Stimulated activated CD8-positive, alpha-beta memory T cell treated with anti-CD3 and anti-CD28 coated beads, Interleukin-4, amount 100 ng/mL, for 1 hour (primary cell): ENCODE results near the gene LHFPL3.
"Not testable (repeated sequence)": the region's sequence is repeated elsewhere in the genome, so short reads cannot be mapped to it uniquely, and the experiment has no call there.

Source experiments
- DNase-seq, 2 donors: peaks; one replicate each; pipeline ENCODE4 v3.0.0-alpha.2; 2020; ENCODE audit warnings: low read depth in 2 of 2, low spot score in 1 of 2

Gene LHFPL3

GRCh38 chr7:104328296-104328969 lies at the start of gene LHFPL3:
LHFPL3 (plus strand) TSS chr7:104328603.
- DNase-seq = no peak

DNA sequence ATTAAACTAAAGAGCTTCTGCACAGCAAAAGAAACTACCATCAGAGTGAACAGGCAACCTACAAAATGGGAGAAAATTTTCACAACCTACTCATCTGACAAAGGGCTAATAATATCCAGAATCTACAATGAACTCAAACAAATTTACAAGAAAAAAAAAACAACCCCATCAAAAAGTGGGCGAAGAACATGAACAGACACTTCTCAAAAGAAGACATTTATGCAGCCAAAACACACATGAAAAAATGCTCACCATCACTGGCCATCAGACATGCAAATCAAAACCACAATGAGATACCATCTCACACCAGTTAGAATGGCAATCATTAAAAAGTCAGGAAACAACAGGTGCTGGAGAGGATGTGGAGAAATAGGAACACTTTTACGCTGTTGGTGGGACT lies 46.7 kb upstream of the LHFPL3 start:
- not testable (repeated sequence) for DNase-seq

- DNase-seq = no peak
These were observed 41.6 kb upstream of the LHFPL3 start for GRCh38 chr7:104286839-104287238.

- no peak for DNase-seq
These were observed 40.3 kb upstream of the LHFPL3 start for GRCh38 chr7:104288137-104288536.

DNA sequence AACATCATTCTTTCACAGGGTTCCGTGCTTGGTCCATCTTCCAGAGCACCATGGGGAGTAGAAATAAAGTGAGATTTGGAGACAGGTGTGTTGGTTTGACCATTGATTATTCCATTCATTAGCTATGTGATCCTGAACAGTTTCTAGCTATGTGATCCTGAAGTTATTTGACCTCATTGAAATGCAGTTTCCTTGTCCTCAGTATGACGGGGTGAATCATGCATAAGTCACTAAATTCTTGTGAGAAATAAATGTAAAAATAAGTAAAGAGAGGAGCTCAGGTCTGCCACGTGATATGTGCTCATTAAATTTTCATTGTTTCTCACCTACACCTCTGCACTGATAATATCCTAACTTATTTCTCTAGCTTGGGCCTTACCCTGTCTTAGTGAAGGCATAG lies 34.1 kb upstream of the LHFPL3 start:
- no peak for DNase-seq

DNA sequence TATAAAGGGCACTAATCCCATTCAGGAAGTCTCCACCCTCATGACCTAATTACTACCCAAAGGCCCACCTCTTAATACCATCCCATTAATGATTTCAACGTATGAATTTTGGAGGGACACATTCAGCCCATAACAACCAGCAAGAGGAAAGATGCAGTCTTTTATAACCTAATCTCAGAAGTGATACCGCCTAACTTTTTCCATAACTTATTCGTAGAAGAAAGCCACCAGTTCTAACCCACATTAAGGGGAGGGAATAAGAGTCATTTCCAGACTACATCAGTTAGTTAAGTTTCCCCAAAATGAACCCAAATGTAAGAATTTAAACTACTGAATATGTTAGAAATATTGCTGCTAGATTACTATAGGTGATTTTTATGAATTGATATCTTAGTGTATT lies 32.1 kb upstream of the LHFPL3 start:
- no peak for DNase-seq

DNA sequence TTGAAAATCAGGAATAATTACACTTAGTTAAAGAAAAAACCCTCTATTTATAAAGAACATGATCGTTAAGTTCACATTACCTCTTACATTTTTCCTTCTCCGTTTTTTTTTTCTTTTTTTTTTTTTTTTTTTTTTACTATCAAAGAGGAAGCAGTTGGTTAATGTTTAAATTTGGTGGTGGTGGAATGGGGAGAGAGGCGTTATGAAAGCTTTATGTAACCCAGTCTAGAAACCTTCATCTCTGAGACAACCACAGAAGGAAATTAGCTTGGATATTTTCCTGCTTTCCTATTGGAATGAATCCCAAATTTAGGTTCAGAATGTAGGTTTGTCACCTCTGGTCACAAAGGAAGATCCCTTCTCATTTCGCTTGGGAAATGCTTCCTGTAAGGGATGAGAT lies 31.5 kb upstream of the LHFPL3 start:
- no peak for DNase-seq

DNA sequence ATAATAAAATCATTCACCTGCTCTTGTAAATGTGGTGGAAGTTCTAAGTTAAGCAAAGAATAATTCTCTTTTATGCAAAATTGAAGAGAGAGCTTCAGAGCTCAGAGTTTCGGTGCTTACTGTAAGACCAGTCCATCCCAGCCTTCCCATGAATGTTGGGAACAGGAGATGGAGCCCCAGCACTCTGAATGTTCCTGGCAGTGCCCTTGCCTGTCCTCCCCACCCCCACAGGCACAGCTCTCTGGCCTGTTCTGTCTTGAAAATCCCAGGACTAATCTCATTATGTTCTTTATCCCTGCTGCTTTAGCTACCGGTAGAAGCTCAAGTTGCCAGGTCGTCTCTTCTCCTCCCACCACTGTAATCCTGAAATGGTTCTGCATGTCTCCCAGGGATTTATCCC lies 29.1 kb upstream of the LHFPL3 start:
- no peak for DNase-seq

DNA sequence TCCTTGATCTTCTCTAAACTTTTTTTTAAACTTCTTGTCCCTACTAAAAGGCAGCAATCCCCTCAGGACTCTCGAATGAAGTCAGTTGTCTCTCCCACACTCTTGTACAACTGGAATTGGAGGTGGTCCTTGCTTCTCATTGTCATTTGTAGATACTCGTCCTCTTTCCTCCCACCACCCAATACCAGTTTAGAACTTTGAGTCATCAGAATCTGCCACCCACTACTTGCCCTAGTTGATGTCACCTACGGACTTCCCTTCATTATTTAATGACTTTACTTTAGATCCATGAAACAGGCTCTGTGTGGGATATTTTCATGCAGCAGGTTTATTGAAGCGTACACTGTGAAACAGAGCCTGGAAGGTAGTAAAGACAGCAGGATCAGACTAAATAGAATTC lies 28.6 kb upstream of the LHFPL3 start:
- DNase-seq = no peak

DNA sequence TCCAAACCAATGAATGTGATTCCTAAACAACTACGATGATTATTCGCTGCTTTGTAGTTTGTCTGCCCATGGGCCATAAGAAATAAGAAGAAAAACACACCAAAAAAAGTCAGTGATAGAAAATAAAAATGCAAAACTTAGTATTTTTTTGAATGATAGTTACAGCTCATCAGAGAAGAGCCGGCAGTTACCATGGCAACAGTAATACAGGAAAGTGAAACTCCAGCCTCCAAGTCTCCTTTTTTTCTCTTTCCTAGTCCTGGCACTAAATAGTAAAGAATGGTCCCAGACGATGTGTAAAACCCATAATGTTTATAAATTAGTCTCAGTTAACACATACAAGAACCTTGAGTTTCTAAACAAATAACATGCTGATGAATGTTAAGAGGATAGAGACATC lies 21.6 kb upstream of the LHFPL3 start:
- DNase-seq = no peak

GRCh38 chr7:104317948-104318629 lies 10.3 kb upstream of the LHFPL3 start:
- no peak for DNase-seq

DNA sequence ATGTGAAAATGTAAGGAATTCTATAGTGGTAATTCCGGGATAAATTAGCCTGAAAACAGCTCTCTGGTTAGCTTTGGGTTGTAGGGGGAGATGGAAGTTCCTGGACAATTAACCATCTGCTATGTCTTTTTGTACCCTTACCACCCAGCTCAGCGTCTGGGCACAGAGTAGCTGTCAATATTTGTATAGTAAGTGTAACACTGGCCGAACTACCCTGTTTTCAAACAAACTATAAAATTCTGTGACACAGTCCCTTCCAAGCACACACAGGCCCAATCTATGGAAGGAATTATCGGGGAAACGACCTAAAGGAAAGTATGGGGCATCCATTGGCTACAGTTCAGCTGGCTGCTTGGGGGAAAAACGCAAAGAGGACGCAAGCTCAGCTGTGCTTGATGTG lies 869 bp upstream of the LHFPL3 start:
- DNase-seq = no peak

GRCh38 chr7:104327938-104328295 lies 486 bp upstream of the LHFPL3 start:
- no peak for DNase-seq

DNA sequence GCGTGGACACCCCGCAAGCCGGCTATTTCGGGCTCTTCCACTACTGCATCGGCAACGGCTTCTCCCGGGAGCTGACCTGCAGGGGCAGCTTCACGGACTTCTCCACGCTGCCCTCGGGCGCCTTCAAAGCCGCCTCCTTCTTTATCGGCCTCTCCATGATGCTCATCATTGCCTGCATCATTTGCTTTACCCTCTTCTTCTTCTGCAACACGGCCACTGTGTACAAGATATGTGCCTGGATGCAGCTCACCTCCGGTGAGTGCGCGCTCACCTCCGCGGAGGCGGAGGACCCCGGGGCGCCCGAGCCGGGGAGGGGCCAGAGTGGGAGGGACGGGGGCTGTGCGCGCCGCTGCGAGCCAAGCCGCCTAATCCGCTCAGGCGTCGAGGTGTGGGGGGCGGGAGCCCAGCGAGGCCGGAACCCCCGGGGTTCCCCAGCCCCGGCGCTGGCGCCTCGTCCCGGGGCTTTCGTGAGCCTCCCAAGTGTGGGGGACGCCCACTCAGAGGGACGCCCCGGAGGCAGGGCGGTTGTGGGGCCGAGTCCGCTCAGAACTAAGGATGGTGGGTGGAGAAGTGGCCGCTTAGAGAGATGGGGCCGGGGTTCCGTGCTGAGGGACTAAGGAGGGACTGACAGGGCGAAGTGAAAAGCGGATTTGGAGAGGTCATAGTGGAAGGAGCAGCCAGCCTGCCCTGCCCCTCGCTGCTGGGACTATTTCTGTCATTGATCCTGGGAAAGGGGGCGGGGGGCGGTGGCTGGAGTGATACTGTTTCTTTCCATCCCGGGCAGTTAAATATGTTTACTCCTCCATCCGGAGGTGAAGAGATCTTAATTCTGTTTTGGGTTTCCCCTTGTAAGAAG lies 795 bp downstream of the LHFPL3 start:
- DNase-seq = no peak

DNA sequence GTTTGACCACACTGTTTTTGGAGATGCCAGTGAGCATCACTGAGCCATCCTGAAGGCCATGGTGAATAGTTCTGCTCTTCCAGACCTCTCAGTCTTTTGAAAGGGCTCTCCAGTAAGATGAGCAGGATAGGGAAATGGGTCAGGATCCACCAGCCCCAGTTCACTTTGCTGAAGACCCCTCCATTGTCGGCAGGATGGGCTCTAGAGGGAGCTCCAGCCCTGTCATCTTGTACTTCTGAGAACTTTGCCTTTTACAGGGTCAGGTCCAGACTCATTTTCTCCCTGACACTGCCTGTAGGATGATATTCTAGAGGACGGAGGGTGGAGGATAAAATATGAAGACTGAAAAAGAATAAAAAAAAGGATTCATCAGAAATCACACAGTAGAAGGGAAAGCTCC lies 13.1 kb downstream of the LHFPL3 start:
- DNase-seq = no peak

DNA sequence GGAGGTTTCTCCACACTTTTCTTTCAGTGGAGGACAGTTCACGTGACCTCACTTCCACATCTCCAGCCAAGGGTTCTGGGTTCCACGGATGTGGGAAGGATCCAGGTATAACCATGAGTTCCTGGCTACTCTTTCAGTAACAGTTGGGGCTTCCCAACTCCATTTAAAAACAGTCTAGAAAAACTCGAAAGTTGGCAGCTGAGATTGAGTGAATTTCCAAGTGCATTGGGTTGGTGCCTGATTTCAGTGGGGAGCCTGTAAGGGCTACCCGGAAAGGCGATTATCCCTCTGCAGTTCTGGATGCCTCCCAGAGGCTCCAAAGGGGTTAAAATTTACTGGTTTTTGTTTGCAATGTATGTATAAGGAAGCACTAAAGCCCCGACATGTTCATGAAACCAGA lies 24.3 kb downstream of the LHFPL3 start:
- no peak for DNase-seq

DNA sequence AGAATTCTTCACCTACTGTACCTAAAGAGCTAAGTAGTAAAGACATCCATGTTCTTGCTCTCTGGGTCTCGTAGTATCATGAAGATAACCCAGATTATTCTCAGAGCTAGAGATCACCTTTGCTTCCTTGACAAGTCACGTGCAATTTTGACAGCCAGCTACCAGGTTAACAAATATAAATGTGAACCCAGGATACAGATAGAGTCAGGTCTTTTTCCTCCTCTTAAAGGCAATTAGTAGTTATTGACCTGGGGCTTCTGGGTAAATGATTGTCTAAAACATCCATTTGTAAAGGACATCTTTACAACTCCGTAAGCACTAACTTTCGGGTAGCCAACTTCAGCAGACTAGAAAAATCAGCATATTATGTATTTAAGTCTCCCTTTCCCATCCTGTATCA lies 28.8 kb downstream of the LHFPL3 start:
- no peak for DNase-seq

DNA sequence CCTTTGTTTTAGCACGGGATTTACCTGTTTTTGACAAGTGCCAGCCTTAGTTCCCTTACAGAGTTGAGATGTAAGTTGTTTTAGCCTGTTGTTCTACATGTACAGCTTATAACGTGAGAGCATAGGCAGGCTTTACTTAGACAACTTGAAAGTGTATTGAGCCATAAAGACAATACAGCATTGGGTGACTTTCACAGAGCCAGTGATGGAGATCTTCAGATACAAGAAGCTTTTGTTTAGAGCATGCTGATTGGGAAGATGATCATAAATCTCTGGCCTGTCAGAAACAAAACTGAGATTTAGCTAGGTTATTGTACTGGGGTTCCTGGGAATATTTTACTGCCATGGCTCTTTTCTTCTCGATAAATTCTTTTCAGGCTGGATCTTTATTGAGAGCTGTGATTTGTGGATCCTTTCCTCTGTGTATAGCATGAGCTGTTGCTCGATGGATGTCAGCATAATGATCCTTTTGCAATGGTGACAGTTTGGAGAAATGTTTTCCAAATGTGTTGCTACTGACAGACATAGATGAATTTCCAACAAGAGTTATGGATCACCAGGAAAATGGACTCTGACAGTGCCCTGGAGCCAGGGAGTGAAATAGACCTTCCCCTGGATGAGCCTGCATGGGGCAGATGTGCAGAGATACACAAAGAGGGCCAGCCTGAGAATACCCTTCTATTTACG lies 30.2 kb downstream of the LHFPL3 start:
- DNase-seq = no peak

- no peak for DNase-seq
These were observed 34.4 kb downstream of the LHFPL3 start for GRCh38 chr7:104362756-104363155.

DNA sequence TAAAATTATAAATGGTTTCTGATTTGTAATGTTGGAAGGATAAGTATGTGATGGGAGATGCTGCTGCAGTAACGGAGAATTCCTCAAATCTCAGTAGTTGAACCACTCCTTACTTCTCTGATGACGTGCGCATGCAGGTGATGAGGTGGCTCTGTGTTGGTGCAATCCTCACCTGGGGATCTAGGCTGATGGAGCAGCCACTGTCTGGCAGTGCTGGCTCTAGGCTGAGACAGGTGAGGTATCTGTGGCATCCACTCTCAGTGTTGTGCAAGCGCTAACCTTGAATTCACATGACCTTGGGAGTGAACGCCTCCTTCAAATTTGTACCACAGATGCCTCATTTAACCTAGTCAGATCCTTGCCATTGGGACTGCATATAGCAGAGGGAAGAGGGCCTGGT lies 35.0 kb downstream of the LHFPL3 start:
- no peak for DNase-seq

DNA sequence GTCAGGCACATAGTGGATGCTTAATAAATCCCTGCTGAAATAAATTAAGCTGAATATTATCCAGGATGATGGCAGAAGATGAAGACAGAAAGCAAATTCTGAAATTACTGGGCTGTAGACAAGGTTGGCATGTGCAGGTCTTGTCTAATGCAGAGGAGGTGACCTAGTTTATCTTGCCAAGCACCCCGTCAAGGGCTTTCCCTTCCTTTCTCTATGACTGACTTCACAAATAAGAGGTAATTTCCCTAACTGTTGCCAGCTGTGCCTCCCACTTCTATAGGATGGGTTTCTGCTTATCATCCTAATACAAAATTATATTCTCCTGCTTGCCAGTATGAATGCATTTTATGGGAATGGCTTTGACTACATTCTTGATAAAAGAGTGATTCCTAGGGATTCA lies 38.0 kb downstream of the LHFPL3 start:
- no peak for DNase-seq

- DNase-seq = no peak
These were observed 39.5 kb downstream of the LHFPL3 start for GRCh38 chr7:104367926-104368325.
